Heart left ventricle (tissue), 16 donors: ENCODE results near the gene CARHSP1. TPM values are rescaled to one million over a fixed set of nuclear protein-coding genes. Genes with fewer than 3 reads are reported as not detected.
"Not testable (repeated sequence)": the region's sequence is repeated elsewhere in the genome, so short reads cannot be mapped to it uniquely, and the experiment has no call there.

Experiments
- ATAC-seq, 4 donors: fragments of 200-7000 bp; cut with Tn5 transposase; one replicate each; pipeline ENCODE4 v1.9.1; 2020 to 2022; ENCODE audit warnings: moderate library complexity in 4 of 4, mild to moderate bottlenecking in 3 of 4, moderate number of reproducible peaks in 1 of 4
- DNase-seq, 5 donors: peaks; one replicate each; pipeline ENCODE4 v3.0.0-alpha.2; 2020
- H3K27ac ChIP-seq, 12 donors: fragments of 200-600 bp; sonication (generic) in 4 of 12; one replicate each; pipeline versions ENCODE4 v1.5.0 to v1.8.0; 2016 to 2022; ENCODE audit warnings: mild to moderate bottlenecking in 2 of 12
- H3K27me3 ChIP-seq, 9 donors: fragments of 200-600 bp; sonication (generic) in 2 of 9; one replicate each; pipeline versions ENCODE4 v1.5.1 to v1.8.0; 2016 to 2022; ENCODE audit warnings: mild to moderate bottlenecking in 3 of 9
- H3K36me3 ChIP-seq, 9 donors: fragments of 200-600 bp; sonication (generic) in 2 of 9; one replicate each; pipeline versions ENCODE4 v1.5.0 to v1.8.0; 2018 to 2022; ENCODE audit warnings: mild to moderate bottlenecking in 2 of 9
- H3K4me1 ChIP-seq, 12 donors: fragments of 200-600 bp; sonication (generic) in 4 of 12; one replicate each; pipeline versions ENCODE4 v1.5.0 to v1.8.0; 2016 to 2022; ENCODE audit warnings: mild to moderate bottlenecking in 3 of 12
- H3K4me3 ChIP-seq, 12 donors: fragments of 200-600 bp; sonication (generic) in 4 of 12; one replicate each; pipeline versions ENCODE4 v1.5.0 to v1.8.0; 2017 to 2022; ENCODE audit warnings: mild to moderate bottlenecking in 9 of 12, moderate library complexity in 4 of 12
- H3K9me3 ChIP-seq, 12 donors: fragments of 200-600 bp; sonication (generic) in 4 of 12; one replicate each; pipeline versions ENCODE4 v1.5.0 to v1.8.0; 2016 to 2022; ENCODE audit warnings: mild to moderate bottlenecking in 1 of 12
- CTCF ChIP-seq, 12 donors: fragments of 200-600 bp; sonication (generic) in 4 of 12; IDR thresholded peaks; one replicate each; pipeline versions ENCODE4 v1.5.0 to v1.8.0; 2018 to 2022; ENCODE audit warnings: antibody characterized with exemption in 12 of 12, mild to moderate bottlenecking in 5 of 12
- POLR2A ChIP-seq, 2 donors: fragments of 450-650 bp; IDR thresholded peaks; one replicate each; pipeline ENCODE4 v1.6.1; 2017; ENCODE audit warnings: antibody characterized with exemption in 2 of 2, mild to moderate bottlenecking in 2 of 2, moderate library complexity in 2 of 2
- WGBS, 4 donors: extraction: QIAGEN DNeasy Blood & Tissue Kit in 2 of 4; methylation state at CpG; one replicate each; pipeline versions ENCODE4 v1.1.5 to v1.1.7; 2013 to 2018; 5-methylcytosine and 5-hydroxymethylcytosine counted together
- intact Hi-C, 10 donors: fragments of 100-400 bp; cut with DNase I; formaldehyde crosslinking; loops; one replicate each; pipeline versions ENCODE4 v1.11.1 to v1.14.2; 2022
- polyA plus RNA-seq, 2 donors: library from polyadenylated mRNA; stranded (reverse); fragments of 200-250 nt; gene quantifications; one replicate each; pipeline ENCODE4 v1.2.3, GENCODE V29; 2013
- total RNA-seq, 9 donors: library from RNA; depleted of rRNA in 2 of 9; stranded (reverse); fragments of >200 nt in 2 of 9; fragmentation: NEBNext Ultra II Directional in 3 of 9; extraction: Animal tissue kit (Norgen Biotek cat#: 25700) in 3 of 9; gene quantifications; one replicate each; pipeline versions ENCODE4 v1.1.0 to v1.2.4, GENCODE V29; 2016 to 2023
- donor health status: ischemic (EF 13 %, LVEDD 7.1; RV severe dilation, severe dysfunction).
- donor health status: healthy with polysubstance abuse.
- donor health status: DM: no; HTN: yes; CAD: no.
- donor health status: DM: no; HTN: no; CAD: no.
- donor health status: ischemic (EF 25% LVEDD 6.9; RV normal size, moderate dysfunction).
- donor health status: ischemic (EF 25% LVEDD 5.7; RV mildly dilated, moderate dysfunction).
- donor health status: healthy.
- donor health status: DM: yes; HTN: yes; CAD: no.
- donor health status: ischemic (EF 35%, LVEDD 5.7; RV mildly dilated, moderate dysfunction).
- donor health status: nonischemic (EF 11% LVEDD 7.7; RV severe dilation, severe dysfunction).
- donor health status: DM: yes; HTN: yes; CAD: no.
- donor health status: PGD.
- donor health status: ischemic (EF 29% LVEDD 5.4; RV normal size, mild dysfunction).
- donor health status: nonischemic (EF 23%, LVEDD 6.1; RV moderate dilation, normal function).

Gene CARHSP1
- total and polyA plus RNA-seq, 11 donors = 20.0 to 62.4 (median 33.4) TPM

- WGBS, 4 donors = 80 to 83% (median 82%) methylated on average over 6 of the region's 6 CpGs
- intact Hi-C loops = no loop called here
- TF ChIP-seq POLR2A (IDR thresholded peaks at IDR 0.05) (no peak), CTCF (IDR thresholded peaks at IDR 0.05) (no peak)
- Histone ChIP-seq H3K36me3 (peaks cover 3 to 95% (median 80%) of the 10 kb centered on the region in 9 donors), H3K9me3 (no peaks in the 10 kb centered on the region), H3K4me1 (peaks cover 0 to 16% (median 9%) of the 10 kb centered on the region in 12 donors), H3K27ac (no peak overlapping the region), H3K27me3 (no peaks in the 10 kb centered on the region), H3K4me3 (no peak overlapping the region)
- ATAC-seq (no peak), DNase-seq (no peak)
These were observed 64.5 kb downstream of the CARHSP1 start for GRCh38 chr16:8804313-8804712.

DNA sequence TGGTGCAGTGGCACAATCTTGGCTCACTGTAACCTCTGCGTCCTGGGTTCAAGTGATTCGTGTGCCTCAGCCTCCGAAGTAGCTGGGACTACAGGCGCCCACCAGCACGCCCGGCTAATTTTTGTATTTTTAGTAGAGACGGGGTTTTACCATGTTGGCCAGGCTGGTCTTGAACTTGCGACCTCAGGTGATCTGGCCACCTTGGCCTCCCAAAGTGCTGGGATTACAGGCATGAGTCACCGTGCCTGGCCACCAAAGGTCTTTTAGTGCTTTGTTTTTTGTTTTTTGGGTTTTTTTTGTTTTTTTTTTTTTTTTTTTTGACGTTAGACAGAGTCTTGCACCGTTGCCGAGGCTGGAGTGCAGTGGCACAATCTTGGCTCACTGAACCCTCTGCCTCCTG, 65.1 kb downstream of the CARHSP1 start:
- H3K9me3 ChIP-seq, H3K27me3 ChIP-seq, intact Hi-C loops, DNase-seq, H3K4me3 ChIP-seq, ATAC-seq, H3K27ac ChIP-seq: not testable (repeated sequence)
- H3K36me3 ChIP-seq = peaks cover 3 to 89% (median 75%) of the 10 kb centered on the region in 9 donors
- 91 to 96% (median 93%) methylated on average over 12 of the region's 12 CpGs for WGBS, 4 donors
- peaks cover 0 to 22% (median 14%) of the 10 kb centered on the region in 12 donors for H3K4me1 ChIP-seq

Other genes with a start within 250 kb of the CARHSP1 start
- gene METTL22, start 247.3 kb downstream of the CARHSP1 start, total RNA-seq = 10 to 100 TPM; 15.3 to 80.3 (median 33.0) TPM
- 10 to 100 TPM; 34.0 to 44.9 TPM for gene METTL22, start 247.3 kb downstream of the CARHSP1 start, polyA plus RNA-seq
- 10 to 100 TPM in 5 of 9 donors, 1 to 10 TPM in 4; 5.1 to 37.0 (median 12.8) TPM for gene ABAT, start 194.4 kb downstream of the CARHSP1 start, total RNA-seq
- gene ABAT, start 194.4 kb downstream of the CARHSP1 start, polyA plus RNA-seq = 10 to 100 TPM in 1 of 2 donors, 1 to 10 TPM in 1; 3.4 to 17.6 TPM
- gene TMEM186, start 71.4 kb downstream of the CARHSP1 start, total RNA-seq = 10 to 100 TPM in 8 of 9 donors, 1 to 10 TPM in 1; 9.6 to 14.6 (median 12.4) TPM
- 10 to 100 TPM in 1 of 2 donors, 1 to 10 TPM in 1; 8.7 to 17.2 TPM for gene TMEM186, start 71.4 kb downstream of the CARHSP1 start, polyA plus RNA-seq
- 10 to 100 TPM in 8 of 9 donors, 1 to 10 TPM in 1; 9.8 to 25.1 (median 13.4) TPM for gene PMM2, start 71.2 kb downstream of the CARHSP1 start, total RNA-seq
- 10 to 100 TPM; 10.9 to 29.4 TPM for gene PMM2, start 71.2 kb downstream of the CARHSP1 start, polyA plus RNA-seq
- not detected for gene LITAFD, start 13.3 kb upstream of the CARHSP1 start, total RNA-seq
- not detected for gene LITAFD, start 13.3 kb upstream of the CARHSP1 start, polyA plus RNA-seq
- gene USP7, start 94.9 kb upstream of the CARHSP1 start, total RNA-seq = 10 to 100 TPM; 49.5 to 86.5 (median 68.1) TPM
- gene USP7, start 94.9 kb upstream of the CARHSP1 start, polyA plus RNA-seq = 10 to 100 TPM; 20.3 to 38.0 TPM
- gene HAPSTR1, start 222.6 kb upstream of the CARHSP1 start, total RNA-seq = 10 to 100 TPM; 48.9 to 78.4 (median 62.5) TPM
- gene HAPSTR1, start 222.6 kb upstream of the CARHSP1 start, polyA plus RNA-seq = 10 to 100 TPM; 13.3 to 28.9 TPM